K562 (cell line): Measurements from ENCODE around the gene CRNKL1. TPM values are rescaled to one million over a fixed set of nuclear protein-coding genes. Genes with fewer than 3 reads are reported as not detected.

Experiments used
- ATAC-seq: fragments of 200-7000 bp; cut with Tn5 transposase; 3 replicates; pipeline ENCODE4 v1.9.1; 2020; ENCODE audit warnings: moderate library complexity
- BruUV-seq: library from RNA; stranded (reverse); fragments of 400-500 nt; replicated peaks from 2 replicates; lab custom pipeline; 2021; lab: Mats Ljungman, UMichigan
- CTCF ChIA-PET: fragments of 300-600 bp; formaldehyde crosslinking; extraction: SDS; loops from one replicate; lab custom pipeline; 2021; ENCODE audit warnings: low intra/inter-chr PET ratio; lab: Yijun Ruan, JAX
- POLR2A ChIA-PET: fragments of 300-600, 350-650 bp; sonication (Branson Sonifier 250); formaldehyde crosslinking; extraction: SDS; loops from one replicate; lab custom pipeline; 2021; ENCODE audit warnings: antibody characterized with exemption, inconsistent platforms; lab: Yijun Ruan, JAX
- DNase-seq, 4 experiments: peaks; one replicate each; pipeline versions ENCODE4 v3.0.0 to v3.0.0-alpha.2; 2011 to 2018; ENCODE audit warnings: low spot score in 3 of 4, mixed read lengths in 3 of 4; ENCODE audit errors: extremely low read depth in 1 of 4
- FAIRE-seq: peaks from 2 replicates; lab custom pipeline; 2011; peaks lifted over from hg19 to GRCh38; lab: Jason Lieb, UNC
- H2AFZ ChIP-seq: 2 replicates; pipeline ENCODE4 v1.6.0; 2011; ENCODE audit warnings: low read depth, low read length, control low read depth, inconsistent platforms
- H3K27ac ChIP-seq: fragments of 200-600 bp; 3 replicates; pipeline ENCODE4 v1.8.0; 2011; ENCODE audit warnings: low read depth, mild to moderate bottlenecking, control low read depth, inconsistent platforms, low read length, moderate library complexity, mixed read lengths; ENCODE audit errors: extremely low read depth
- H3K27me3 ChIP-seq, 2 experiments: fragments of 300-600 bp in 1 of 2; 2 replicates in 1 of 2; 3 replicates in 1 of 2; pipeline versions ENCODE4 v1.6.0 to v1.8.0; 2011; ENCODE audit warnings: inconsistent platforms in 2 of 2, low read length in 2 of 2, mild to moderate bottlenecking in 1 of 2, mixed read lengths in 1 of 2, moderate library complexity in 1 of 2; ENCODE audit not compliant: control insufficient read depth in 2 of 2, insufficient read depth in 2 of 2
- H3K36me3 ChIP-seq: fragments of 300-600 bp; 3 replicates; pipeline ENCODE4 v1.8.0; 2011; ENCODE audit warnings: mild to moderate bottlenecking, low read length, inconsistent platforms; ENCODE audit not compliant: control insufficient read depth, insufficient read depth
- H3K4me1 ChIP-seq, 2 experiments: fragments of 200-600 bp in 1 of 2; replicated peaks in 1 of 2; 2 replicates in 1 of 2; 3 replicates in 1 of 2; pipeline versions ENCODE4 v1.5.1 to v1.8.0; 2011; ENCODE audit warnings: inconsistent platforms in 2 of 2, low read length in 2 of 2, mild to moderate bottlenecking in 1 of 2, mixed read lengths in 1 of 2, moderate library complexity in 1 of 2; ENCODE audit not compliant: control insufficient read depth in 2 of 2, insufficient read depth in 2 of 2
- H3K4me2 ChIP-seq: 2 replicates; pipeline ENCODE4 v1.6.1; 2011; ENCODE audit warnings: low read length, control low read depth, inconsistent platforms, mixed read lengths; ENCODE audit not compliant: insufficient read depth
- H3K4me3 ChIP-seq: fragments of 200-600 bp; sonication (generic), shearing (Covaris generic); 2 replicates; pipeline ENCODE4 v1.5.1; 2016; ENCODE audit warnings: control low read depth, inconsistent platforms
- H3K79me2 ChIP-seq: fragments of 200-600 bp; 3 replicates; pipeline ENCODE4 v1.8.0; 2011; ENCODE audit warnings: low read length, inconsistent platforms; ENCODE audit not compliant: control insufficient read depth, insufficient read depth
- H3K9ac ChIP-seq, 2 experiments: 2 replicates each; pipeline versions ENCODE4 v1.6.0 to v1.6.1; 2011; ENCODE audit warnings: low read depth in 2 of 2, low read length in 2 of 2, control low read depth in 1 of 2, inconsistent platforms in 1 of 2, mild to moderate bottlenecking in 1 of 2, mixed read lengths in 1 of 2; ENCODE audit not compliant: insufficient read depth in 1 of 2
- H3K9me1 ChIP-seq: one replicate; pipeline ENCODE4 v1.6.0; 2011; ENCODE audit warnings: inconsistent platforms, mild to moderate bottlenecking, low read length, moderate library complexity; ENCODE audit not compliant: control insufficient read depth, insufficient read depth
- H3K9me3 ChIP-seq: replicated peaks from 2 replicates; pipeline ENCODE4 v1.5.1; 2011; ENCODE audit warnings: low read depth, low read length, inconsistent platforms; ENCODE audit not compliant: control insufficient read depth, insufficient read depth
- H4K20me1 ChIP-seq: replicated peaks from 2 replicates; pipeline ENCODE4 v1.6.1; 2011; ENCODE audit warnings: low read length, inconsistent platforms, mixed read lengths; ENCODE audit not compliant: control insufficient read depth, insufficient read depth
- CC2D1A ChIP-seq: fragments of 450-650 bp; IDR thresholded peaks from 2 replicates; pipeline ENCODE4 v1.6.1; 2017; ENCODE audit warnings: mild to moderate bottlenecking
- EZH2 ChIP-seq: IDR thresholded peaks from 2 replicates; pipeline ENCODE4 v1.6.1; 2012; ENCODE audit warnings: low read depth, mild to moderate bottlenecking, inconsistent platforms, low read length, borderline replicate concordance
- HEY1 ChIP-seq: fragments of 250-450 bp; sonication (Bioruptor Pico); IDR thresholded peaks from 2 replicates; pipeline ENCODE4 v1.5.0; 2020; ENCODE audit warnings: mild to moderate bottlenecking, moderate library complexity, borderline replicate concordance
- HLTF ChIP-seq: fragments of 450-650 bp; IDR thresholded peaks from 2 replicates; pipeline ENCODE4 v1.6.1; 2016
- MCM7 ChIP-seq, 2 experiments: fragments of 450-650 bp; IDR thresholded peaks; 2 replicates each; pipeline ENCODE4 v1.6.1; 2016 to 2018
- SRSF3 ChIP-seq: fragments of 200-400 bp; formaldehyde crosslinking; IDR thresholded peaks from 2 replicates; pipeline ENCODE4 v1.6.1; 2016; ENCODE audit warnings: mild to moderate bottlenecking, low read length, moderate library complexity; ENCODE audit not compliant: insufficient read depth
- ZEB2 ChIP-seq: fragments of 450-650 bp; IDR thresholded peaks from 2 replicates; pipeline ENCODE4 v1.6.1; 2016
- ZNF561 ChIP-seq: fragments of 450-650 bp; formaldehyde crosslinking; conservative IDR thresholded peaks from 2 replicates; pipeline ENCODE4 v1.4.0; 2020; ENCODE audit warnings: mild to moderate bottlenecking, moderate library complexity
- WGBS: fragments of 100-300 bp; shearing (Covaris generic); methylation state at CpG from one replicate; pipeline ENCODE4 v1.1.6; 2016; ENCODE audit warnings: low coverage, mixed read lengths; ENCODE audit not compliant: insufficient coverage; ENCODE audit errors: missing lambda C conversion rate; 5-methylcytosine and 5-hydroxymethylcytosine counted together
- in situ Hi-C: fragments of 300-500 bp; cut with MboI; formaldehyde crosslinking; loops from 4 replicates; pipeline ENCODE4 v1.15.0; 2018; ENCODE audit warnings: inconsistent platforms, mixed read lengths
- intact Hi-C: fragments of 100-400 bp; cut with micrococcal nuclease; formaldehyde crosslinking; loops from 2 replicates; pipeline ENCODE4 v1.14.2; 2022
- polyA plus RNA-seq, 8 experiments: library from polyadenylated mRNA; depleted of rRNA in 4 of 8; stranded (reverse) in 5 of 8; unstranded in 3 of 8; fragments of >200 nt; fragmentation: Nextera tagmentation in 2 of 8; fragmentation: Illumina TruSeq in 1 of 8; extraction: Ambion mirVana in 2 of 8; extraction: Trizol in 1 of 8; gene quantifications; 2 replicates each; pipeline versions ENCODE4 v1.2.1 to v1.2.3, GENCODE V29; 2011 to 2014; ENCODE audit warnings: inconsistent platforms in 1 of 8, missing spikeins in 1 of 8
- total RNA-seq, 7 experiments: library from RNA; depleted of rRNA in 6 of 7; stranded (reverse); fragments of >200 nt in 6 of 7; fragmentation: Illumina TruSeq in 2 of 7; extraction: Trizol in 2 of 7; gene quantifications; 2 replicates each; pipeline versions ENCODE4 v1.2.1 to v1.2.3, GENCODE V29; 2011 to 2021; ENCODE audit warnings: low replicate concordance in 1 of 7
- TF ChIP-seq, protein P1 (sequence below): fragments of 450-650 bp; IDR thresholded peaks from one replicate; pipeline ENCODE4 v1.6.1; 2018; ENCODE audit warnings: mild to moderate bottlenecking, moderate library complexity; ENCODE audit not compliant: partially characterized antibody
- TF ChIP-seq, protein P2 (sequence below), 2 experiments: fragments of 450-650 bp in 1 of 2; sonication (generic) in 1 of 2; formaldehyde crosslinking; conservative IDR thresholded peaks; 2 replicates each; pipeline versions ENCODE4 v1.4.0 to v1.8.1; 2020 to 2022; ENCODE audit warnings: mild to moderate bottlenecking in 1 of 2, missing genetic modification reagents in 1 of 2
- TF ChIP-seq, protein P3 (sequence below): fragments of 450-650 bp; IDR thresholded peaks from 2 replicates; pipeline ENCODE4 v1.6.1; 2016
- TF ChIP-seq, protein P4 (sequence below): fragments of 200-800 bp; sonication (Bioruptor generic); IDR thresholded peaks from 2 replicates; pipeline ENCODE4 v1.6.1; 2017; ENCODE audit warnings: missing genetic modification characterization, missing compliant biosample characterization

Gene CRNKL1
- total and polyA plus RNA-seq, 9 of the 15 experiments (the other 6 are each of a cell fraction or from before 2014, with no cell fraction given), result 8.1 to 17.0 (median 11.7) TPM

DNA sequence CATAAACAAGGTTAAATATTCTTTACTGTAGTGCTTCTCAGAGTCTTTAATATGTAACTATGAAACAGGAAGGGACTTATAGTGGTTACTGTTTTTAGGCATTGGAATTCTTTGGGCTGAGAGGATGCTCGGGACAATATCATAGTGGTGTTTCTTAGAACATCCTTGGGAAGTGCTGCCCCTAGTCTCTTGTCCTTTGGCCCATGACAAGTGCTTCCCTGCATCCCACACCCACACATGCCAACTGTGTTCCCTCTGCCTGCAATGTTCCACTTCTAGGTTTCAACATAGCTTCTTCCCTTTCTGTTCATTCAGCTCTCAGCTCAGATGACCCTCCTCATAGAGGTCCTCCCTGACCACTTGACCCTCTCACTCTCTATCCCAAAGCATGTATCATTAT is 37.7 kb upstream of the CRNKL1 start:
- Histone ChIP-seq H3K9me1 (no peaks in the 10 kb centered on the region), H3K79me2 (no peaks in the 10 kb centered on the region), H3K27me3 (peaks cover 2 to 4% of the 10 kb centered on the region in 2 experiments; a peak in 2 of 5 replicates), H2AFZ (no peak overlapping the region), H3K4me3 (no peak overlapping the region), H3K27ac (no peak overlapping the region), H3K4me2 (no peak overlapping the region), H3K9ac (no peak overlapping the region), H3K9me3 (no peaks in the 10 kb centered on the region), H4K20me1 (no peaks in the 10 kb centered on the region), H3K36me3 (no peaks in the 10 kb centered on the region), H3K4me1 (no peaks in the 10 kb centered on the region)
- BruUV-seq, result no TSS peak
- ChIA-PET POLR2A (no interaction called here), CTCF (no interaction called here)
- ATAC-seq (no peak), FAIRE-seq (no peak), DNase-seq (no peak)
- 0% methylated on average over 1 of the region's 1 CpG for WGBS
- intact Hi-C loops (loop anchor here (10.0 kb wide), 1 partner anchor 505 kb away; no protein-coding TSS in a partner anchor), in situ Hi-C loops (loop anchor here (25.0 kb wide), 2 partner anchors 472 to 722 kb away; no protein-coding TSS in a partner anchor)
- TF ChIP-seq CC2D1A (no peak), ZNF561 (CRISPR knock-in tag) (no peak)
- TF ChIP-seq, protein P1, sequence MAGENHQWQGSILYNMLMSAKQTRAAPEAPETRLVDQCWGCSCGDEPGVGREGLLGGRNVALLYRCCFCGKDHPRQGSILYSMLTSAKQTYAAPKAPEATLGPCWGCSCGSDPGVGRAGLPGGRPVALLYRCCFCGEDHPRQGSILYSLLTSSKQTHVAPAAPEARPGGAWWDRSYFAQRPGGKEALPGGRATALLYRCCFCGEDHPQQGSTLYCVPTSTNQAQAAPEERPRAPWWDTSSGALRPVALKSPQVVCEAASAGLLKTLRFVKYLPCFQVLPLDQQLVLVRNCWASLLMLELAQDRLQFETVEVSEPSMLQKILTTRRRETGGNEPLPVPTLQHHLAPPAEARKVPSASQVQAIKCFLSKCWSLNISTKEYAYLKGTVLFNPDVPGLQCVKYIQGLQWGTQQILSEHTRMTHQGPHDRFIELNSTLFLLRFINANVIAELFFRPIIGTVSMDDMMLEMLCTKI, result no peak

DNA sequence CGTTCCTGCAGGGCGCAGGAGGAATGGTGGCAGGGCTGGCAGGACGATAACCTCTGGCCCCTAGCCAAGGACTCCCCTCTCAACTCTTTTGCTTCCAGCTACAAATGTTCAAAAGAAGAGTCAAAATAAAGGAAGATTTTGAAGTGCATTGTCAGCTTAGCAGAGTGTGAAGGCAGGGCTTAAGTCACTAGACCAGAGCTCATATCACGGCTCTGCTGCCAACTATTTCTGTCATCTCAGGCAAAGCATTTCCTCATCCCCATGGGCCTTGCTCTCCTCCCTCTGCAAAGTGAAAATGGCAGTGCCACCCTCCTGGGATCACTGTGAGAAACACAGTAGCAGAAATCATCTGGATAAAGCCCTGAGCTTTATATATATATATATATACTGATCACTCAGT is 36.8 kb upstream of the CRNKL1 start:
- H4K20me1 ChIP-seq, result no peaks in the 10 kb centered on the region
- BruUV-seq, result no TSS peak
- in situ Hi-C loops, result loop anchor here (25.0 kb wide), 2 partner anchors 473 to 723 kb away; no protein-coding TSS in a partner anchor
- DNase-seq (no peak), ATAC-seq (no peak), FAIRE-seq (no peak)
- H3K27me3 ChIP-seq, result no peaks in the 10 kb centered on the region
- POLR2A ChIA-PET, result interaction anchor here (0.7 kb wide), 1 partner anchor 640 kb away, joined by 3 read pairs; no protein-coding TSS in a partner anchor
- CTCF ChIA-PET, result no interaction called here
- no peaks in the 10 kb centered on the region for H3K9me1 ChIP-seq
- no peak overlapping the region for H3K9ac ChIP-seq
- no peaks in the 10 kb centered on the region for H3K9me3 ChIP-seq
- no peaks in the 10 kb centered on the region for H3K36me3 ChIP-seq
- intact Hi-C loops, result loop anchor here (10.0 kb wide), 1 partner anchor 506 kb away; no protein-coding TSS in a partner anchor
- H2AFZ ChIP-seq, result no peak overlapping the region
- no peak overlapping the region for H3K4me3 ChIP-seq
- 0% methylated on average over 4 of the region's 4 CpGs for WGBS
- H3K4me2 ChIP-seq, result no peak overlapping the region
- no peaks in the 10 kb centered on the region for H3K79me2 ChIP-seq
- no peak overlapping the region for H3K27ac ChIP-seq
- no peaks in the 10 kb centered on the region for H3K4me1 ChIP-seq
- TF ChIP-seq EZH2 (no peak), HEY1 (CRISPR knock-in tag) (no peak), ZEB2 (no peak), SRSF3 (no peak), HLTF (no peak), MCM7 (IDR thresholded peaks at IDR 0.05) (no peak)
- TF ChIP-seq, protein P2, sequence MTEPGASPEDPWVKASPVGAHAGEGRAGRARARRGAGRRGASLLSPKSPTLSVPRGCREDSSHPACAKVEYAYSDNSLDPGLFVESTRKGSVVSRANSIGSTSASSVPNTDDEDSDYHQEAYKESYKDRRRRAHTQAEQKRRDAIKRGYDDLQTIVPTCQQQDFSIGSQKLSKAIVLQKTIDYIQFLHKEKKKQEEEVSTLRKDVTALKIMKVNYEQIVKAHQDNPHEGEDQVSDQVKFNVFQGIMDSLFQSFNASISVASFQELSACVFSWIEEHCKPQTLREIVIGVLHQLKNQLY (CRISPR knock-in tag; conservative IDR thresholded peaks at IDR 0.05), result no peak
- TF ChIP-seq, protein P3, sequence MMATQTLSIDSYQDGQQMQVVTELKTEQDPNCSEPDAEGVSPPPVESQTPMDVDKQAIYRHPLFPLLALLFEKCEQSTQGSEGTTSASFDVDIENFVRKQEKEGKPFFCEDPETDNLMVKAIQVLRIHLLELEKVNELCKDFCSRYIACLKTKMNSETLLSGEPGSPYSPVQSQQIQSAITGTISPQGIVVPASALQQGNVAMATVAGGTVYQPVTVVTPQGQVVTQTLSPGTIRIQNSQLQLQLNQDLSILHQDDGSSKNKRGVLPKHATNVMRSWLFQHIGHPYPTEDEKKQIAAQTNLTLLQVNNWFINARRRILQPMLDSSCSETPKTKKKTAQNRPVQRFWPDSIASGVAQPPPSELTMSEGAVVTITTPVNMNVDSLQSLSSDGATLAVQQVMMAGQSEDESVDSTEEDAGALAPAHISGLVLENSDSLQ, result no peak
- TF ChIP-seq, protein P4, sequence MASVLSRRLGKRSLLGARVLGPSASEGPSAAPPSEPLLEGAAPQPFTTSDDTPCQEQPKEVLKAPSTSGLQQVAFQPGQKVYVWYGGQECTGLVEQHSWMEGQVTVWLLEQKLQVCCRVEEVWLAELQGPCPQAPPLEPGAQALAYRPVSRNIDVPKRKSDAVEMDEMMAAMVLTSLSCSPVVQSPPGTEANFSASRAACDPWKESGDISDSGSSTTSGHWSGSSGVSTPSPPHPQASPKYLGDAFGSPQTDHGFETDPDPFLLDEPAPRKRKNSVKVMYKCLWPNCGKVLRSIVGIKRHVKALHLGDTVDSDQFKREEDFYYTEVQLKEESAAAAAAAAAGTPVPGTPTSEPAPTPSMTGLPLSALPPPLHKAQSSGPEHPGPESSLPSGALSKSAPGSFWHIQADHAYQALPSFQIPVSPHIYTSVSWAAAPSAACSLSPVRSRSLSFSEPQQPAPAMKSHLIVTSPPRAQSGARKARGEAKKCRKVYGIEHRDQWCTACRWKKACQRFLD, result no peak
